ENCODE data around the gene CLIC3. TPM values are rescaled to one million over a fixed set of nuclear protein-coding genes. Genes with fewer than 3 reads are reported as not detected.

CLIC3 gene
- total RNA-seq, 4 donors from 2014 or later, result 94.8 to 442 (median 200) TPM

DNA sequence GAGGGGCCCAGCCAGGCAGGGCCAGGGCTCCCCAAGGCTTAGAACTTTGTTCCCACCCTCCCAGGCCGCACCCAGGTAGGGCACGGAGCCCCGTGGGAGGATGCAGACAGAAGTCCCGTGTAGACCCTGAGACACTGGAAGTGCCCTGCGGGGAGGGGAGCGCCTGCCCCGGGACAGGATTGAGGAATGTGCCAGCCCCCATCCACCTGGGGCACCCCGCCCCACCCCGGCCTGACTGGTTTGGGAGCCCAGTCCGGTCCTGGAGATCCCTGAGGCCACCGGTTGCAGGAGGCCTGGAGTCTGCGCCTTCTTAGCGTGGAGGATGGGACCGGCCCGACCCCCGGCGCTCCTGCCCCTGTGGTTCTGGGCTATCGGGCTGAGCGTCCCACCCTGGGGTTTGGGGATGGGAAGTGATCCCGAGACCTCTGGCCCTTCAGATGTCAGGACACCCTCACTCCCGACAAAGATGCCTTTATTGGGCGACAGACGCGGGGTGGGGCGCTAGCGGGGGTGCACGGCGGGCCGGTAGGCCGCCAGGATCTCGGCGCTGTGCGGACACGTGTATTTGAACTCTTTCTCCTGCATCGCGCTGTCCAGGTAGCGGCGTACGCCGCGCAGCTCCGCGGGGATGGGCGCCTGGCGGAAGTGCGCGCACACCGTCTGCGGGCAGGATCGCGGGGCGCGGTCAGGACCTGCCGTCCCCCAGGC is 2.0 kb downstream of the CLIC3 start:
- peak overlapping the region; percentile 49 to 92 (median 80) for H3K27ac ChIP-seq
- H3K9me3 ChIP-seq, result peaks cover 0 to 4% (median 0%) of the 10 kb centered on the region in 3 donors
- intact Hi-C loops (cut with DNase I), result no loop called here
- DNase-seq, result no peak
- WGBS, 2 donors, result 60% methylated on average over 2 of the region's 54 CpGs; no CpG with 5 or more reads in 1 of the 2 donors
- peak overlapping the region; percentile 31 to 75 (median 50) for H3K4me3 ChIP-seq
- peaks cover 0 to 16% (median 0%) of the 10 kb centered on the region in 3 donors for H3K36me3 ChIP-seq
- peaks cover 0 to 29% (median 0%) of the 10 kb centered on the region in 4 donors for H3K27me3 ChIP-seq
- TF ChIP-seq CTCF (IDR thresholded peaks at IDR 0.05), result no peak
- no peak for TF ChIP-seq POLR2A (IDR thresholded peaks at IDR 0.05)
- peaks cover 51 to 78% (median 55%) of the 10 kb centered on the region in 3 donors for H3K4me1 ChIP-seq

DNA sequence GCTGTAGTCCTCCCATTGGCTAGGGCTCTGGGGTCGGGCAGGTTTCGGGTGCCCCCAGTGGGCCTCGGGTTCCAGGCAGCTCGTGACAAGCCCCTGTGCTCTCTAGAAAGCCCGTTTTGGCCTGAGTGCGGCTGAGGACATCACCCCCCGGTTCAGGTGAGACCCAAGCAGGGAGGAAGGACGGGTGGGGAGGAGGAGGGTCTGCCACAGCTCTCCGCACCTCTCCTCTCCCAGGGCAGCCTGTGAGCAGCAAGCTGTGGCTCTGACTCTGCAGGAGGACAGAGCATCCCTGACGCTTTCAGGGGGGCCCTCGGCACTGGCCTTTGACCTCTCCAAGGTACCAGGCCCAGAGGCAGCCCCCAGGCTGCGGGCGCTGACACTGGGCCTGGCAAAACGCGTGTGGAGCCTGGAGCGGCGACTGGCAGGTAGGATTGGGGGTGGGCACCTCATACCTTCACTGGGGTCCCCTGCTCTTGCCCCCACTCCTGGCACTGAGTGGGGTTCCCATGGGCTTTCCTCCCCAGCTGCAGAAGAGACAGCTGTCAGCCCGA is 3.5 kb downstream of the CLIC3 start:
- H3K9me3 ChIP-seq, result peaks cover 0 to 4% (median 0%) of the 10 kb centered on the region in 3 donors
- DNase-seq, result no peak
- peaks cover 0 to 34% (median 0%) of the 10 kb centered on the region in 4 donors for H3K27me3 ChIP-seq
- H3K27ac ChIP-seq, result peak overlapping the region; percentile 77 to 97 (median 88)
- peaks cover 51 to 70% (median 53%) of the 10 kb centered on the region in 3 donors for H3K4me1 ChIP-seq
- no peak for TF ChIP-seq POLR2A (IDR thresholded peaks at IDR 0.05)
- no peak for TF ChIP-seq CTCF (IDR thresholded peaks at IDR 0.05)
- intact Hi-C loops (cut with DNase I), result no loop called here
- H3K4me3 ChIP-seq, result peak overlapping the region; percentile 64 to 94 (median 73)
- H3K36me3 ChIP-seq, result peaks cover 0 to 16% (median 0%) of the 10 kb centered on the region in 3 donors
- WGBS, 2 donors, result 10% methylated on average over 2 of the region's 18 CpGs; no CpG with 5 or more reads in 1 of the 2 donors

GRCh38 chr9:136991993-136992818 is 4.2 kb downstream of the CLIC3 start, which contains the start of gene PAXX:
TSS of gene PAXX (plus strand) at chr9:136992422. CDS start at chr9:136992444, 22 bp downstream.
- peaks cover 0 to 16% (median 0%) of the 10 kb centered on the region in 3 donors for H3K36me3 ChIP-seq
- peak; percentile 60 for DNase-seq
- WGBS, 2 donors, result no CpG with 5 or more reads among the region's 92 CpGs
- H3K27me3 ChIP-seq, result peaks cover 0 to 35% (median 0%) of the 10 kb centered on the region in 4 donors
- H3K9me3 ChIP-seq, result peaks cover 0 to 4% (median 0%) of the 10 kb centered on the region in 3 donors
- H3K27ac ChIP-seq, result peak within 1 kb of the TSS; percentile 77 to 97 (median 88)
- TF ChIP-seq CTCF (IDR thresholded peaks at IDR 0.05) (peak in 2 of 6 experiments; percentile 7 to 14), POLR2A (IDR thresholded peaks at IDR 0.05) (peak in 2 of 4 donors; percentile 9 to 48)
- peak within 1 kb of the TSS; percentile 64 to 94 (median 73) for H3K4me3 ChIP-seq
- H3K4me1 ChIP-seq, result peaks cover 45 to 63% (median 46%) of the 10 kb centered on the region in 3 donors
- intact Hi-C loops (cut with DNase I), result no loop called here

DNA sequence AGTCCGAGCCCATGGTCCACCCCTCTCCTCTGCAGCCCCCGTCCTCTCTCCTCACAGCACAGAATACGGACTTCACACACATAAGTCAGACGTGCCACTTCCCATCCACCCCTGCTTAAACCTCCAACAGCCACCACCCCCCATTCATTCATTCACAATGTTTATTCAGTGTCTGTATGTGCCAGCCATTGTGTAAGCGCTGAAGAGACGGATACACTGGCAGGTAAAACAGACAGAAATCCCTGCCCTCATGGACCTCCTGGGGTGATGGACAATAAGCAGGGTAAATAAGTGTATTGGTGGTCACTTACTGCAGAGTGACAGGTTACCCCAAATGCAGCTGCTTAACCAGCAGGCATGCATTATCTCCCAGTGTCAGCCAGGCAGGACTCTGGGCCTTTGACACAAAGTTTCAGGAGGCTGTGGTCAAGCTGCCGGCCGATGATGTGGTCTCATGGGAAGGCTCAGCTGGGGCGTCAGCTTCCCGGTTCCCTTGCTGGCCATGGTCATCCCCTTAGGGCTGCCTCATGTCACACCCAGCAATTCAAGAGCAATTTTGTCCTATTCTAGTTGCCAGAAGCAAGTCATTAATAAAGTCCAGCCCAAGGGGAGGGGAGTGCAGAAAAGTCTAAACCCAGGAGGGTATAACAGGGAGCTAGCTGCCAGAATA is 6.0 kb downstream of the CLIC3 start:
- H3K4me1 ChIP-seq, result peaks cover 27 to 49% (median 28%) of the 10 kb centered on the region in 3 donors
- H3K27me3 ChIP-seq, result peaks cover 3 to 37% (median 7%) of the 10 kb centered on the region in 4 donors
- WGBS, 2 donors, result 48 to 59% methylated on average over 8 to 10 of the region's 10 CpGs
- TF ChIP-seq CTCF (IDR thresholded peaks at IDR 0.05), result no peak
- TF ChIP-seq POLR2A (IDR thresholded peaks at IDR 0.05), result no peak
- no peak for DNase-seq
- H3K36me3 ChIP-seq, result peaks cover 0 to 16% (median 0%) of the 10 kb centered on the region in 3 donors
- no peak overlapping the region for H3K27ac ChIP-seq
- intact Hi-C loops (cut with DNase I), result no loop called here
- H3K9me3 ChIP-seq, result peaks cover 0 to 4% (median 0%) of the 10 kb centered on the region in 3 donors
- no peak overlapping the region for H3K4me3 ChIP-seq

Measured in esophagus squamous epithelium (tissue), 5 donors.